Measurements from ENCODE around the gene SLC25A28. TPM values are rescaled to one million over a fixed set of nuclear protein-coding genes. Genes with fewer than 3 reads are reported as not detected.

SLC25A28 gene
- polyA plus RNA-seq, 1 donor from 2014 or later: 79.9 TPM

GRCh38 chr10:99652800-99653390 is 32.7 kb upstream of the SLC25A28 start:
- Histone ChIP-seq H3K9me2 (ENCODE audit: insufficient read depth, low read length) (no peaks in the 10 kb centered on the region), H3K9me3 (ENCODE audit: low read length) (no peaks in the 10 kb centered on the region), H3K9ac (ENCODE audit: low read length) (no peak overlapping the region), H3K27me3 (ENCODE audit: insufficient read depth, low read depth, low read length) (no peaks in the 10 kb centered on the region), H3K27ac (ENCODE audit: low read length) (no peak overlapping the region), H4K20me1 (ENCODE audit: insufficient read depth) (no peaks in the 10 kb centered on the region), H3K4me3 (ENCODE audit: low read length) (no peak overlapping the region), H3K79me2 (replicated peaks; ENCODE audit: insufficient read depth, low read length) (no peaks in the 10 kb centered on the region), H3K4me2 (ENCODE audit: low read length) (no peak overlapping the region), H2AFZ (ENCODE audit: low read depth, low read length) (no peak overlapping the region), H3F3A (ENCODE audit: insufficient read depth, low read length, poor library complexity, severe bottlenecking) (no peaks in the 10 kb centered on the region), H3K36me3 (ENCODE audit: insufficient read depth, low read length) (no peaks in the 10 kb centered on the region)
- TF ChIP-seq EP300 (conservative IDR thresholded peaks at IDR 0.05; ENCODE audit: poor library complexity, severe bottlenecking) (no peak), REST (IDR thresholded peaks at IDR 0.05; ENCODE audit: borderline replicate concordance) (no peak), CTCF (IDR thresholded peaks at IDR 0.05; ENCODE audit: poor library complexity, severe bottlenecking) (no peak), EZH2 (IDR thresholded peaks at IDR 0.05; ENCODE audit: borderline replicate concordance, insufficient read depth, low read length, poor library complexity, severe bottlenecking) (no peak), TAF1 (IDR thresholded peaks at IDR 0.05; ENCODE audit: low read depth) (no peak), RAD21 (conservative IDR thresholded peaks at IDR 0.05) (no peak), POLR2AphosphoS5 (IDR thresholded peaks at IDR 0.05) (no peak), SMC3 (conservative IDR thresholded peaks at IDR 0.05; ENCODE audit: poor library complexity) (no peak), MXI1 (conservative IDR thresholded peaks at IDR 0.05; ENCODE audit: poor library complexity, severe bottlenecking) (no peak)

GRCh38 chr10:99648717-99649116 is 28.5 kb upstream of the SLC25A28 start:
- H2AFZ ChIP-seq (ENCODE audit: low read depth, low read length): no peak overlapping the region
- no peaks in the 10 kb centered on the region for H3F3A ChIP-seq (ENCODE audit: insufficient read depth, low read length, poor library complexity, severe bottlenecking)
- H3K27ac ChIP-seq (ENCODE audit: low read length): no peak overlapping the region
- H3K4me2 ChIP-seq (ENCODE audit: low read length): no peak overlapping the region
- H3K36me3 ChIP-seq (ENCODE audit: insufficient read depth, low read length): no peaks in the 10 kb centered on the region
- H3K9ac ChIP-seq (ENCODE audit: low read length): no peak overlapping the region
- H3K27me3 ChIP-seq (ENCODE audit: insufficient read depth, low read depth, low read length): no peaks in the 10 kb centered on the region
- H3K9me3 ChIP-seq (ENCODE audit: low read length): no peaks in the 10 kb centered on the region
- no peaks in the 10 kb centered on the region for H3K9me2 ChIP-seq (ENCODE audit: insufficient read depth, low read length)
- H4K20me1 ChIP-seq (ENCODE audit: insufficient read depth): no peaks in the 10 kb centered on the region
- no peaks in the 10 kb centered on the region for H3K79me2 ChIP-seq (replicated peaks; ENCODE audit: insufficient read depth, low read length)
- TF ChIP-seq CTCF (IDR thresholded peaks at IDR 0.05; ENCODE audit: poor library complexity, severe bottlenecking): no peak
- TF ChIP-seq EP300 (conservative IDR thresholded peaks at IDR 0.05; ENCODE audit: poor library complexity, severe bottlenecking): no peak
- TF ChIP-seq REST (IDR thresholded peaks at IDR 0.05; ENCODE audit: borderline replicate concordance): no peak
- no peak for TF ChIP-seq RAD21 (conservative IDR thresholded peaks at IDR 0.05)
- no peak for TF ChIP-seq MXI1 (conservative IDR thresholded peaks at IDR 0.05; ENCODE audit: poor library complexity, severe bottlenecking)
- H3K4me3 ChIP-seq (ENCODE audit: low read length): no peak overlapping the region

Measured in neural cell (in vitro differentiated cells).